Panc1 (cell line): ENCODE results near the gene HSPA1L. TPM values are rescaled to one million over a fixed set of nuclear protein-coding genes. Genes with fewer than 3 reads are reported as not detected.

Experiments
- ATAC-seq: fragments of 200-7000 bp; cut with Tn5 transposase; 2 replicates; pipeline ENCODE4 v1.9.1; 2020; ENCODE audit warnings: mild to moderate bottlenecking, moderate library complexity
- BruUV-seq: library from RNA; stranded (reverse); fragments of 400-500 nt; replicated peaks from 2 replicates; lab custom pipeline; 2021; lab: Mats Ljungman, UMichigan
- CTCF ChIA-PET: fragments of 300-600 bp; sonication (Branson Sonifier 250); formaldehyde crosslinking; loops from one replicate; lab custom pipeline; 2022; ENCODE audit warnings: antibody characterized with exemption; lab: Charles Lee
- POLR2A ChIA-PET: fragments of 300-600 bp; sonication (Branson Sonifier 250); formaldehyde crosslinking; loops from one replicate; lab custom pipeline; 2022; ENCODE audit warnings: antibody characterized with exemption; lab: Charles Lee
- DNase-seq: peaks from one replicate; pipeline ENCODE4 v3.0.0-alpha.2; 2010; ENCODE audit warnings: low read depth, low spot score
- H3K27ac ChIP-seq: 2 replicates; pipeline ENCODE4 v1.5.1; 2011; ENCODE audit warnings: mild to moderate bottlenecking, low read length, inconsistent platforms
- H3K27me3 ChIP-seq: fragments of 200-500 bp; sonication (Bioruptor generic); 2 replicates; pipeline ENCODE4 v1.6.0; 2014; ENCODE audit warnings: low read length, inconsistent platforms; ENCODE audit not compliant: control insufficient read depth, insufficient read depth
- H3K36me3 ChIP-seq: fragments of 200-500 bp; sonication (Bioruptor generic); 2 replicates; pipeline ENCODE4 v1.5.1; 2014; ENCODE audit warnings: inconsistent platforms, mild to moderate bottlenecking, low read length, moderate library complexity; ENCODE audit not compliant: control insufficient read depth, insufficient read depth
- H3K4me1 ChIP-seq: 2 replicates; pipeline ENCODE4 v1.5.1; 2011; ENCODE audit warnings: inconsistent platforms, mild to moderate bottlenecking, low read length, moderate library complexity; ENCODE audit not compliant: control insufficient read depth, insufficient read depth
- H3K4me3 ChIP-seq, 2 experiments: 2 replicates each; pipeline ENCODE4 v1.5.1; 2011 to 2012; ENCODE audit warnings: low read depth in 2 of 2, low read length in 2 of 2, mild to moderate bottlenecking in 2 of 2, inconsistent platforms in 1 of 2, moderate library complexity in 1 of 2
- H3K9me3 ChIP-seq: fragments of 200-500 bp; sonication (Bioruptor generic); 2 replicates; pipeline ENCODE4 v1.5.1; 2014; ENCODE audit warnings: low read depth, mild to moderate bottlenecking, inconsistent platforms, low read length, moderate library complexity; ENCODE audit not compliant: control insufficient read depth, insufficient read depth
- CTCF ChIP-seq: fragments of 450-650 bp; IDR thresholded peaks from 2 replicates; pipeline ENCODE4 v1.5.1; 2017; ENCODE audit warnings: mild to moderate bottlenecking
- POLR2AphosphoS5 ChIP-seq: IDR thresholded peaks from 2 replicates; pipeline ENCODE4 v1.6.1; 2012; ENCODE audit warnings: mild to moderate bottlenecking, low read depth, low read length, moderate library complexity
- REST ChIP-seq, 2 experiments: IDR thresholded peaks; 2 replicates each; pipeline ENCODE4 v1.6.1; 2011 to 2012; ENCODE audit warnings: low read depth in 2 of 2, control low read depth in 1 of 2, low read length in 1 of 2, mild to moderate bottlenecking in 1 of 2, moderate library complexity in 1 of 2; ENCODE audit not compliant: insufficient read depth in 1 of 2
- SIN3A ChIP-seq: IDR thresholded peaks from 2 replicates; pipeline ENCODE4 v1.6.1; 2012; ENCODE audit warnings: low read depth, mild to moderate bottlenecking, low read length, moderate library complexity, borderline replicate concordance; ENCODE audit not compliant: insufficient read depth
- TCF7L2 ChIP-seq: IDR thresholded peaks from 2 replicates; pipeline ENCODE4 v1.6.1; 2011; ENCODE audit warnings: mild to moderate bottlenecking, low read depth, low read length, inconsistent platforms
- in situ Hi-C: cut with HindIII; loops from 2 replicates; pipeline ENCODE4 v1.10.0; 2016; ENCODE audit warnings: low sequenced_read_pairs, low pct_unique_long_range_greater_than_20kb
- intact Hi-C: fragments of 100-400 bp; cut with micrococcal nuclease; formaldehyde crosslinking; loops from one replicate; pipeline ENCODE4 v1.10.0; 2022; ENCODE audit not compliant: unreplicated experiment
- total RNA-seq: library from RNA; stranded (reverse); gene quantifications from one replicate; pipeline ENCODE4 v1.2.1, GENCODE V29; 2021; ENCODE audit not compliant: unreplicated experiment

The HSPA1L gene
- total RNA-seq, 1 experiment from 2014 or later = 2.8 TPM

GRCh38 chr6:31761343-31761742, 53.7 kb downstream of the HSPA1L start:
- in situ Hi-C loops (no loop called here), intact Hi-C loops (no loop called here)
- TF ChIP-seq SIN3A (no peak), TCF7L2 (no peak), POLR2AphosphoS5 (no peak), REST (IDR thresholded peaks at IDR 0.05; ENCODE audit: insufficient read depth in 1 of 2, low read depth in 2 of 2, low read length in 1 of 2) (no peak), CTCF (no peak)
- no peaks in the 10 kb centered on the region for H3K36me3 ChIP-seq
- DNase-seq (no peak), ATAC-seq (no peak)
- ChIA-PET POLR2A (interaction anchor here (0.5 kb wide), 2 partner anchors 17 to 95 kb away, joined by 4 to 9 read pairs; no protein-coding TSS in a partner anchor), CTCF (no interaction called here)
- no peaks in the 10 kb centered on the region for H3K9me3 ChIP-seq
- no peak overlapping the region for H3K27ac ChIP-seq
- no peaks in the 10 kb centered on the region for H3K4me1 ChIP-seq
- H3K4me3 ChIP-seq = no peak overlapping the region
- no peaks in the 10 kb centered on the region for H3K27me3 ChIP-seq
- TSS peak; percentile 27 for BruUV-seq

GRCh38 chr6:31760790-31761189, 54.3 kb downstream of the HSPA1L start:
- TF ChIP-seq REST (IDR thresholded peaks at IDR 0.05; ENCODE audit: insufficient read depth in 1 of 2, low read depth in 2 of 2, low read length in 1 of 2) = no peak
- H3K36me3 ChIP-seq = no peaks in the 10 kb centered on the region
- in situ Hi-C loops = no loop called here
- POLR2A ChIA-PET = interaction anchor here (0.5 kb wide), 1 partner anchor 95 kb away, joined by 4 read pairs; no protein-coding TSS in a partner anchor
- no TSS peak for BruUV-seq
- intact Hi-C loops = no loop called here
- no peaks in the 10 kb centered on the region for H3K4me1 ChIP-seq
- DNase-seq (no peak), ATAC-seq (no peak)
- H3K4me3 ChIP-seq = no peak overlapping the region
- CTCF ChIA-PET = no interaction called here
- no peaks in the 10 kb centered on the region for H3K27me3 ChIP-seq
- no peaks in the 10 kb centered on the region for H3K9me3 ChIP-seq
- H3K27ac ChIP-seq = no peak overlapping the region

Other genes with a start within 250 kb of the HSPA1L start
- 0.72 TPM for gene LTA, start 243.0 kb downstream of the HSPA1L start, total RNA-seq
- 0.64 TPM for gene TNF, start 239.7 kb downstream of the HSPA1L start, total RNA-seq
- 3.7 TPM for gene LTB, start 232.9 kb downstream of the HSPA1L start, total RNA-seq
- gene LST1, start 229.0 kb downstream of the HSPA1L start, total RNA-seq = not detected
- not detected for gene NCR3, start 222.3 kb downstream of the HSPA1L start, total RNA-seq
- gene AIF1, start 200.0 kb downstream of the HSPA1L start, total RNA-seq = 0.44 TPM
- 318 TPM for gene PRRC2A, start 194.6 kb downstream of the HSPA1L start, total RNA-seq
- gene BAG6, start 162.6 kb downstream of the HSPA1L start, total RNA-seq = 491 TPM
- gene APOM, start 159.4 kb downstream of the HSPA1L start, total RNA-seq = 1.8 TPM
- 22.4 TPM for gene C6orf47, start 154.5 kb downstream of the HSPA1L start, total RNA-seq
- gene GPANK1, start 150.3 kb downstream of the HSPA1L start, total RNA-seq = 18.3 TPM
- gene CSNK2B, start 149.2 kb downstream of the HSPA1L start, total RNA-seq = 219 TPM
- gene LY6G5B, start 145.3 kb downstream of the HSPA1L start, total RNA-seq = 21.2 TPM
- gene LY6G5C, start 134.2 kb downstream of the HSPA1L start, total RNA-seq = 0.62 TPM
- gene ABHD16A, start 112.0 kb downstream of the HSPA1L start, total RNA-seq = 47.2 TPM
- not detected for gene LY6G6F, start 108.4 kb downstream of the HSPA1L start, total RNA-seq
- not detected for gene LY6G6D, start 99.9 kb downstream of the HSPA1L start, total RNA-seq
- 0.23 TPM for gene LY6G6C, start 93.5 kb downstream of the HSPA1L start, total RNA-seq
- gene MPIG6B, start 91.9 kb downstream of the HSPA1L start, total RNA-seq = not detected
- 104 TPM for gene DDAH2, start 86.0 kb downstream of the HSPA1L start, total RNA-seq
- gene CLIC1, start 78.8 kb downstream of the HSPA1L start, total RNA-seq = 583 TPM
- gene MSH5, start 75.3 kb downstream of the HSPA1L start, total RNA-seq = 38.1 TPM
- 6.3 TPM for gene SAPCD1, start 52.6 kb downstream of the HSPA1L start, total RNA-seq
- 4.3 TPM for gene VWA7, start 38.0 kb downstream of the HSPA1L start, total RNA-seq
- 229 TPM for gene VARS1, start 19.5 kb downstream of the HSPA1L start, total RNA-seq
- 89.7 TPM for gene LSM2, start 8.3 kb downstream of the HSPA1L start, total RNA-seq
- 169 TPM for gene HSPA1A, start 260 bp upstream of the HSPA1L start, total RNA-seq
- 147 TPM for gene HSPA1B, start 12.5 kb upstream of the HSPA1L start, total RNA-seq
- 111 TPM for gene NEU1, start 47.5 kb upstream of the HSPA1L start, total RNA-seq
- gene SLC44A4, start 63.7 kb upstream of the HSPA1L start, total RNA-seq = 2.7 TPM
- 60.4 TPM for gene EHMT2, start 82.4 kb upstream of the HSPA1L start, total RNA-seq
- gene ZBTB12, start 86.8 kb upstream of the HSPA1L start, total RNA-seq = 9.4 TPM
- 1.0 TPM for gene C2, start 112.4 kb upstream of the HSPA1L start, total RNA-seq
- 5.6 TPM for gene CFB, start 130.8 kb upstream of the HSPA1L start, total RNA-seq
- 94.9 TPM for gene NELFE, start 143.7 kb upstream of the HSPA1L start, total RNA-seq
- 121 TPM for gene SKIC2, start 143.9 kb upstream of the HSPA1L start, total RNA-seq
- 38.1 TPM for gene DXO, start 156.9 kb upstream of the HSPA1L start, total RNA-seq
- gene C4A, start 166.8 kb upstream of the HSPA1L start, total RNA-seq = 8.1 TPM
- 8.8 TPM for gene C4B, start 199.5 kb upstream of the HSPA1L start, total RNA-seq
- gene CYP21A2, start 223.1 kb upstream of the HSPA1L start, total RNA-seq = 1.1 TPM